Right atrium auricular region (tissue), 2 donors: ENCODE data around the gene USP10. TPM values are rescaled to one million over a fixed set of nuclear protein-coding genes. Genes with fewer than 3 reads are reported as not detected.

Experiments used
- DNase-seq: peaks from one replicate; pipeline ENCODE4 v3.0.0-alpha.2; 2019; ENCODE audit warnings: low spot score
- H3K27ac ChIP-seq, 2 donors: fragments of 200-600 bp; sonication (generic); 1 replicate in 1 of 2; 2 replicates in 1 of 2; pipeline ENCODE4 v1.5.1; 2016 to 2019
- H3K27me3 ChIP-seq, 2 donors: fragments of 200-600 bp; sonication (generic); one replicate each; pipeline versions ENCODE4 v1.5.1 to v1.6.0; 2017 to 2019
- H3K36me3 ChIP-seq: fragments of 200-600 bp; sonication (generic); one replicate; pipeline ENCODE4 v1.5.1; 2016
- H3K4me1 ChIP-seq, 2 donors: fragments of 200-600 bp; sonication (generic); one replicate each; pipeline versions ENCODE4 v1.5.1 to v1.6.0; 2017 to 2019
- H3K4me3 ChIP-seq, 2 donors: fragments of 200-600 bp; sonication (generic); 1 replicate in 1 of 2; 2 replicates in 1 of 2; pipeline ENCODE4 v1.5.1; 2017 to 2019; ENCODE audit warnings: mild to moderate bottlenecking in 1 of 2, moderate library complexity in 1 of 2
- H3K9me3 ChIP-seq, 2 donors: fragments of 200-600 bp; sonication (generic); one replicate each; pipeline ENCODE4 v1.5.1; 2019
- CTCF ChIP-seq, 2 donors: fragments of 200-600 bp; sonication (generic); IDR thresholded peaks; one replicate each; pipeline ENCODE4 v1.5.1; 2019; ENCODE audit warnings: antibody characterized with exemption in 2 of 2
- total RNA-seq, 2 donors: library from RNA; depleted of rRNA; stranded (reverse); fragments of >200 nt; gene quantifications; one replicate each; pipeline ENCODE4 v1.1.0, GENCODE V29; 2016

USP10 gene
- total RNA-seq, 2 donors from 2014 or later = 44.9 to 52.3 TPM

DNA sequence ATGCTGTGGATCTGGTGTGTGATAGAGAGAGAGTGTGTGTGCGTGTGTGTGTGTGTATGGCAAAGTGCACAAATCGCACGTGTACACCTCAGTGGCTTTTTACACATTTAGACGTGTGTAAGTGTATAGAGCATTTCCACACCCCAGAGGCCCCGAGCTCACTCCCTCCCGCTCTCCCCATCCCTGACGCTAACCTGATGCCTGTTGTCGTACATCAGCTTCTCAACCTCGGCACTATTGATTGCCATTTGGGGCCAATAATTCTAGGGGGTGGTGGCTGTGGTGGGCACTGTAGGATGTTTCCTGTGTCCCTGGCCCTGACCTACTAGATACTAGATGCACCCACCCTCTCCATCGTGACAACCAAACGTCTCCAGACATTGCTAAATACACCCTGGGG, 89.6 kb downstream of the USP10 start:
- H3K4me1 ChIP-seq = peaks cover 0 to 16% of the 10 kb centered on the region in 2 donors
- H3K4me3 ChIP-seq = no peak overlapping the region

DNA sequence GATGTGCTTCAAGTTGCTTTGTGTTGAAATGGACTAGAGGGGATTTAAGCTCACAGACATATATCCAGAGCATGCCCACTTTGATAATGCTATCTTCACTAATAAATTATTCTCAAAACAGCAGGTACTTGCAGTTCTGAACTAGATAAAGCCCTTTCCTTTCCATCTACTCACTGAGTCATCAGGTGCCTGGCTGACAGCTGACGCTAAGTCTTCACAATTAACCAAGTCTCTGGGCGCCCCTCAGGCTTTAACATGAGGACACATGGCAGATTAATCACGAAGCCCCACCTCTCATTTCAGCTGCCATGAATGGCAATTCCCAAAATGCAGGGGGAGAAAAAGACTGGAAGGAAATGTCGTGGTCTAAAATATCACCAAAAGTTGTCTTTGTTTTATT, 90.5 kb downstream of the USP10 start:
- TF ChIP-seq CTCF (IDR thresholded peaks at IDR 0.05) = no peak
- DNase-seq = no peak
- no peaks in the 10 kb centered on the region for H3K36me3 ChIP-seq
- no peaks in the 10 kb centered on the region for H3K9me3 ChIP-seq
- H3K4me1 ChIP-seq = peaks cover 0 to 16% of the 10 kb centered on the region in 2 donors
- no peak overlapping the region for H3K4me3 ChIP-seq
- H3K27ac ChIP-seq = no peak overlapping the region
- no peaks in the 10 kb centered on the region for H3K27me3 ChIP-seq

More for the DNA sequence above, 89.6 kb downstream of the USP10 start:
- no peaks in the 10 kb centered on the region for H3K9me3 ChIP-seq
- no peaks in the 10 kb centered on the region for H3K27me3 ChIP-seq
- TF ChIP-seq CTCF (IDR thresholded peaks at IDR 0.05) = no peak
- H3K27ac ChIP-seq = no peak overlapping the region
- no peak for DNase-seq
- no peaks in the 10 kb centered on the region for H3K36me3 ChIP-seq

GRCh38 chr16:84791088-84791487, 91.3 kb downstream of the USP10 start:
- Histone ChIP-seq H3K36me3 (no peaks in the 10 kb centered on the region), H3K4me3 (no peak overlapping the region), H3K4me1 (peaks cover 0 to 13% of the 10 kb centered on the region in 2 donors), H3K27me3 (no peaks in the 10 kb centered on the region), H3K27ac (no peak overlapping the region), H3K9me3 (no peaks in the 10 kb centered on the region)
- no peak for TF ChIP-seq CTCF (IDR thresholded peaks at IDR 0.05)
- DNase-seq = no peak

- no peaks in the 10 kb centered on the region for H3K27me3 ChIP-seq
- no peak for DNase-seq
- peaks cover 0 to 9% of the 10 kb centered on the region in 2 donors for H3K4me1 ChIP-seq
- H3K9me3 ChIP-seq = no peaks in the 10 kb centered on the region
- TF ChIP-seq CTCF (IDR thresholded peaks at IDR 0.05) = no peak
- H3K36me3 ChIP-seq = no peaks in the 10 kb centered on the region
- no peak overlapping the region for H3K4me3 ChIP-seq
- no peak overlapping the region for H3K27ac ChIP-seq
These were observed 91.7 kb downstream of the USP10 start for GRCh38 chr16:84791501-84791900.

- no peak for TF ChIP-seq CTCF (IDR thresholded peaks at IDR 0.05)
- no peaks in the 10 kb centered on the region for H3K27me3 ChIP-seq
- H3K27ac ChIP-seq = peak overlapping the region in 1 of 2 donors; percentile 78
These were observed 94.4 kb downstream of the USP10 start for GRCh38 chr16:84794186-84794585.

DNA sequence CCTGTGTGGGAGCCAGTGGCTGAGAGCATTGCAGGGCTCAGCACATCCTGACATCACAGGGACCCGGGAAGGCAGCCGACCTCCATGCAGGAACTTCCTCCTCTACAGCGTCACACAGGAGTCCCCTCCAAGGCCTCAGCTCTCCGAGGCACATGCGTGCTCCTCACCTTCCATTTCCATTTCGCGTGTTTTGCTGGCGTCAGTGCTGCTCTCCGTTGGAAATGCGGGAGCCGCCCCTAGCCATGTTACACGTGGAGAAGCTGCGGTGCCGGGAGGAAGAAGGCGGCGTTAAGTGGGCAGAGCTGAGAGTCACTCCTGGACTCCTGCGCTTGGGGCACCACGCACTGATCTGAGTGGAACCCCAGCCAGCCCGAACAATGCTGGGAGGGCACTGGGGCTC, 94.8 kb downstream of the USP10 start:
- Histone ChIP-seq H3K9me3 (no peaks in the 10 kb centered on the region), H3K27me3 (no peaks in the 10 kb centered on the region), H3K36me3 (no peaks in the 10 kb centered on the region), H3K27ac (peak overlapping the region; percentile 75 to 78), H3K4me3 (no peak overlapping the region), H3K4me1 (no peaks in the 10 kb centered on the region)
- no peak for TF ChIP-seq CTCF (IDR thresholded peaks at IDR 0.05)
- DNase-seq = no peak

More at GRCh38 chr16:84794186-84794585, 94.4 kb downstream of the USP10 start:
- Histone ChIP-seq H3K4me3 (no peak overlapping the region), H3K36me3 (no peaks in the 10 kb centered on the region), H3K4me1 (no peaks in the 10 kb centered on the region), H3K9me3 (no peaks in the 10 kb centered on the region)
- no peak for DNase-seq
